Right ventricle myocardium inferior (tissue), 1 donor: Measurements from ENCODE around the gene CR1. TPM values are rescaled to one million over a fixed set of nuclear protein-coding genes. Genes with fewer than 3 reads are reported as not detected.
"Not testable (repeated sequence)": the region's sequence is repeated elsewhere in the genome, so short reads cannot be mapped to it uniquely, and the experiment has no call there.

ENCODE experiments used
- ATAC-seq: fragments of 200-7000 bp; cut with Tn5 transposase; one replicate; pipeline ENCODE4 v1.9.1; 2020; ENCODE audit warnings: mild to moderate bottlenecking, moderate library complexity
- DNase-seq: peaks from one replicate; pipeline ENCODE4 v3.0.0; 2021; ENCODE audit errors: missing footprints
- intact Hi-C: fragments of 100-400 bp; cut with DNase I; formaldehyde crosslinking; loops from one replicate; pipeline ENCODE4 v1.11.0; 2022
- long read RNA-seq: library from polyadenylated mRNA; unstranded; transcript quantifications from one replicate; pipeline ENCODE4 v2.0.0, GENCODE V29; 2021
- total RNA-seq: library from RNA; stranded (reverse); fragmentation: NEBNext Ultra II Directional; extraction: Animal tissue kit (Norgen Biotek cat#: 25700); gene quantifications from one replicate; pipeline ENCODE4 v1.2.1, GENCODE V29; 2021
- donor health status: DM: no; HTN: yes; CAD: no; lungs with severe emphysema.

Gene CR1
- 2.9 TPM for total RNA-seq
- long read RNA-seq = 0 reads

DNA sequence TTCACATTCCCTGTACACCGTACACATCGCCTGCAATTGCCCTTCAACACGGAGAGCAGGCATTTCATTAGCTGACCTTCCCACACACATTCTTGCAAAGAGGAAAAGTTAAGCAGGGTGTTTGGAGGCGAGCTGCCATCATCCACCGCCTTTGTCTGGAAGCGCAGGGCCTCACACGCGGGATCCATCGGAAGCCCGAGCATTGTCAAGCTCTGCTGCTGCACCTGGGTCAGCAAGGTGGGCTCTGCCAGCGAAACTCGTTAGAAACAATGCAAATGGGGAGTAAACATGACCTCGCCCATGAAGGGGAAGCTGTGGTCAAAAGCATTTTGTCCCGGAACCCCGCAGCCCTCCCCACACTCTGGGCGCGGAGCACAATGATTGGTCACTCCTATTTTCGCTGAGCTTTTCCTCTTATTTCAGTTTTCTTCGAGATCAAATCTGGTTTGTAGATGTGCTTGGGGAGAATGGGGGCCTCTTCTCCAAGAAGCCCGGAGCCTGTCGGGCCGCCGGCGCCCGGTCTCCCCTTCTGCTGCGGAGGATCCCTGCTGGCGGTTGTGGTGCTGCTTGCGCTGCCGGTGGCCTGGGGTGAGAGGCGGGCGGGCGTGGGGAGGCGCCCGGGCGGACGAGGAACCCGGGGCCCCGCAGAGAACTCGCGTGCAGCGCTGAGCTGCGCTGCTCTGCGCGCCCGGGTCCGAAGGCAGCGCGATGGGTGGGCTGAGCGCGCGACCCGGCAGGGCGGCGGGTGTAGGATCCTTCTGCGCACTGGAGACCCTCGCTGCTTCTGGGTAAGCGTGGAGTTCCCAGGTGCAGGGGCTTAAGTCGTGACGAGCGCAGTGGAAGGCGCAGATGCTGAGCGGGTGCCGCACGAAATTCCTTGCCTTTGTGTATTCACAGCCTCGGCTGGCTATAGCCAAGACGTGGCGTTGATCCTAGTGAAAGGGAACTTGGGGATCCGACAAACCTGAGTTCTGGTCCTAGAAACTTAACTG lies at the start of gene CR1:
Gene CR1 (plus strand): TSS at position 357 of the 992 bp plus-strand sequence. CDS start 111 bp downstream, at position 468.
- DNase-seq (peak; percentile 85), ATAC-seq (peak; percentile 67)
- intact Hi-C loops = no loop called here

DNA sequence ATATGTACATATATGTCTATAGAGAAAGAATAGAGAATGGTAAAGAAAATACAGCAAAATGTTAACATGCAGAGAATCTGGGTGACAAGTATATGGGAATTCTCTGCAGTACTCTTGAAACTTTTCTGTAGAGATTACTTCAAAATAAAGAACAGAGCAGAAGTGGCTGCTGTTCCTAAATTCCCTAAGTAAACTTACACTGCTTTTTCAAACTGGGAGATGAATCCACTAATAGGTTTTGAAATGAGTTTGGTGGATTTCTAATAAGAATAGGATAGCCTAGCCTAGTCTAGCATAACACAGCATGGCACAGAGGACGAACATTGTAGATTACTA lies 42.3 kb upstream of the CR1 start:
- no peak for ATAC-seq
- DNase-seq = no peak
- intact Hi-C loops = no loop called here

DNA sequence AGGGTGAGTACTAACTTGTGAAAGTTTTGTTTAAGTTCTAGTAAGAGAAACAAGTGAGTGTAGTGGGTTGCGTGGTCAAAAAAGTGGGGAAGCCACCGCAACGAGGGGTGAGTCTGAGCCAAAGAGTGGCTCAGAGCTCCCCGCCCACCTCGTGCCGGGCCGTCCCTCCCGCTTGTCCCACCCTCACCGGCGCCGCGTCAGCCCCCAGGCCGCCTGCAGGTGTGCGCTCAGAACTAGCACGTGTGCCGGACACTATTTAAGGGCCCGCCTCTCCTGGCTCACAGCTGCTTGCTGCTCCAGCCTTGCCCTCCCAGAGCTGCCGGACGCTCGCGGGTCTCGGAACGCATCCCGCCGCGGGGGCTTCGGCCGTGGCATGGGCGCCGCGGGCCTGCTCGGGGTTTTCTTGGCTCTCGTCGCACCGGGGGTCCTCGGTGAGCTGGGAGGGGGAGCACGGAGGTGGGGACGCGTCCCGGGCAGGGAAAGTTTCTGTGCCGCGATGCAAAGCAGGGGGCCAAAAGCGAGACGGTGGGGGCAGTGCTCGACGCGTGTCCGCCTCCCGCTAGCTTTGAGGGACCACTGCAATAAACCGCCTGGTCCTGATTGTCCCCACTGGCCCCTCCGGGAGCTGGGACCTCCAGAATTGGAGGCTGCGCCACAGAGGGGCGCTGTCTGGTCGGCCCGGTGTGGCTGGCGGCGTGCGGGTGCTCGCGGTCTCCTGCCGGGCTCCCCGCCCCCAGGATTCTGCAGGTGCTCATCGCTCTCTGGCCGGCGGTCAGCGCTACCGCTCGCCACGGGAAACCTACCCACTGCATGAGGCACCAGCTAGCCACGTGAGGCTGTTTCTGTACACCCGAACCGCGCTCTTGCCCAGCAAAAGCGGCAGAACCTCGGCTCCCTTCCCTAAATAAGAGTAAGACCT lies 41.7 kb upstream of the CR1 start, which contains the start of gene CR2:
Gene CR2 (plus strand): TSS at position 283 of the 919 bp plus-strand sequence. CDS start 91 bp downstream, at position 374.
- peak; percentile 42 for ATAC-seq
- DNase-seq = peak; percentile 72
- intact Hi-C loops = no loop called here

DNA sequence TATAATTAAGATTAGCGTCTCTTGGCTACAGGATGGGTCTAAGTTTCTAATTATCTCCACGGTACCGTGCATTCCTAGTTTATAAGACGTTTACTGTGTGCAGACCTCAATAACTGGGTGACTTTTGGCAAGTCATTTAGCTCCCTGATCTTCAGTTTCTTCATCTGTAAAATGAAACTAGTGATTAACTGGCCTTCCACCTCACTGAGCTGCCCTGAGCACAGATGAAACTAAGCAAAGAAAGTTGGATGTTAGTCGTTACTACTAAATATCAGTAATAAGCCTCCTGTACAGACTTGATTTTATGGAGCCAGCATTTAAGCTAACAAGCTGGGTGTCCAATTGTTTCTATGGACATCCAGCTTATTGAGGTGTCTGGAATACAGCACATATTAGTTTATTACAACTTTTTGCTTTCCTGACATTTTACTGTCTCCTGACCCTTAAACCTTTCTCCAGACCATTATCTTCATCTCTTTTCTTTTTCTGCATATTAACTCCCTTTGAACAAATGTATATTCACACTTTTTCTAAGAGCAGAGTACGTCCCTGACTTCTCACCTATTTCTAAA lies 40.7 kb upstream of the CR1 start:
- intact Hi-C loops = no loop called here
- DNase-seq = no peak
- ATAC-seq = no peak

DNA sequence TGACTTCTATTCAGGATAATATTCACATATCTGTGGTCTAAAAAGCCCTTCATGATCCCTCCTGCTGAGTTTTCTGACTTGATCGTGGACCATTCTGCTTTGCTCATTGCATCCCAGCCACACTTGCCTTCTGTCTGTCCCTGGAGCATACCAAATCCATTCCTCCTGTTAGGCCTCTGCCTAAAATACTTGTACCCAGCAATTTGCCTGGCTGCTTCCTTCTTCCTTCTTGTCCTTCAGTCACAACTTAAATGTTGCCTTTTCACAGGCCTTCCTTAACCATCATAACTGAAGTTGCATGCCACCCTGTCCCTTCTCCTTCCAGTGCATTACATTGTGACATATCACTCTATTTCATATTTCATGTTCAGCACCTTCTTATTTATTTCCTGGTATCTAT lies 37.5 kb upstream of the CR1 start:
- intact Hi-C loops = no loop called here
- ATAC-seq = no peak
- DNase-seq = no peak

DNA sequence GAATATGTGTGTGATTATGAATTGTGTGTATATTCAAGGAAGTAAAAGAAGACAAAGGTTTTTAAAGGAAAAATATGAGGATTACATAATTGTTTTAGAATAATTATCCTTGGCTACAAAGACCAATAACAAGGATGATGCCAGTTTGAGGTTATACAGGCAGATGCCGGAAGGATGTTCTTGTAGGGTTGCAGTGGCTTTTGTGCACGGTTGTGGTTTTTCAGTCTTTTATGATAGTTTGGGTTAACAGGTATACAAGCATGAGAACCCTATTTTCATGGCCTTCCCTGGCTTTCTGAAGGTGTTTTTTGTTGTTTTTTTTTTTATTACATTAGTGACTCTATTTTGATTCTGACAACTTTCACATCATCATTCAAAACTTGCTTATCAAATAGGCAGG lies 36.9 kb upstream of the CR1 start:
- DNase-seq (no peak), ATAC-seq (no peak)
- intact Hi-C loops = no loop called here

DNA sequence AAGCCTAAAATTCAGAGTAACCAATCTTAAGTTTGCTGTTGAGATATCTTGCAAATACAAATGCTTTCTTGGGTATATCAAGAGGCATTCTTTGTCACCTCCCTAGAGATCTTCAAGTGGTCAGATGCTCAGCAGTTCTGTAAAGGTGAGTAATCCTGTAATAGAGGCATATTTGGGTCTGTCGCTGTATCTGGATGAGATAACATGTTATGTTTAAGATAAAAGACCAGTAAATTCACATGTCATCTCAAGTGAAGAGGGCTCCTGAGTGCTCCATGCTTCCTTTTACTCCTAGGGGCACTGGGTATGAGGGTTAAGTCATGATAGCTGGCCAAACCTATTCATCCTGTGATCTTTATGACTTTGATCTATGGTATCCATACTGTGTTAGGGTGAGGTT lies 34.3 kb upstream of the CR1 start:
- DNase-seq = no peak
- intact Hi-C loops = no loop called here

DNA sequence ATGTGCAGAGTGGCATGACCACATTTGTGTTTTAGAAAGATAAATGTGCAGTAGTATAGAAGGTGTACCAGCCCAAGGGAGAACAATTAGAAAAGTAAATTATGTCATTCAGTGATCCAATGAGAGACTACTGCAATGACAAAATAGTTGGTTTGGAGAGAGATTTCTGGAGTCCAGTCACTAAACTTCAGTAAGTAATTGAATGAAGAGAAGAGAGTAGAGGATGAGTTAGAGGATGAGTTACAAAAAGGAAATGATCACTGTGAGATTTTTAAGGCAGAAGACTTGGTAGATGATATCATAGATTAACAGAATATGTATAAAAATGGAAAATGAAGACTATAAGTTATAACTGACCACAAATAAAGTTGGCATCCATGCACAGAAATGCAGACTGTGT lies 33.4 kb upstream of the CR1 start:
- no peak for DNase-seq
- ATAC-seq = no peak
- intact Hi-C loops = no loop called here

More for the DNA sequence above, 34.3 kb upstream of the CR1 start:
- ATAC-seq = no peak

DNA sequence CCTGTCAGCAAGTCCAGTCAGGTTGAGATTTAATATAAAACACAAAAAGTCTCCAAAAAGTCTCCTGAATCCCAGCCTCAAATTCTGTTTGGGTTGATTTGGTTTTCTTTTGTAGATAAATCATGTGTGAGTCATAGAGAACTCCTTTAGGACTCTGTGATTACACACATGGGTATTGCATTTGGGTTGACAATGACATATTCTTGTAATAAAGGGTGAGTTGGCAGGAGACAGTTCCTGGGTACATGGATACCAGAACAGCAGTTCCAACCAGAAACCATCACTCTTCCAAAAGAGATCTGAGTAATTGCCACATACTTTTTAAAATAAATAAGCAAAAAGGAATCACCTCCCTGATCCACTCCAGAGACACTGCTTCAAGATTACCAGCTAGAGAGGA lies 32.9 kb upstream of the CR1 start:
- ATAC-seq = no peak
- DNase-seq = no peak
- intact Hi-C loops = no loop called here

DNA sequence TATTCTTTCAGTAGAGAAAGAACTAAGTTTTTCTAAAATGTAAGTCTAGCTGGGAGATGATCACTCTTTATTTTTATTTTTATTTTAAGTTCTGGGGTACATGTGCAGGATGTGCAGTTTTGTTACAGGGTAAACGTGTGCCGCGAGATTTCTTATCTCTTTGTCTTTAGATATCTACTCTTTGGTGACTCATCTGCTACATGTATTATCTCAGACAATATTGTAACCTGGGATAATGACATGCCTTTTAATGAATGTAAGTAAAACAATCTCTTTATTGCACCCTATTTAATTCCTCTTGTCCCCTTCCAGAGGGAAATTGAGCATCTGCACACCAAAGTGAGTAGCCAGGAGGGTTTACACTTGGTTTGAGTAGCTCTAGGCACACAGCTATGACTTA lies 32.4 kb upstream of the CR1 start:
- intact Hi-C loops = no loop called here

DNA sequence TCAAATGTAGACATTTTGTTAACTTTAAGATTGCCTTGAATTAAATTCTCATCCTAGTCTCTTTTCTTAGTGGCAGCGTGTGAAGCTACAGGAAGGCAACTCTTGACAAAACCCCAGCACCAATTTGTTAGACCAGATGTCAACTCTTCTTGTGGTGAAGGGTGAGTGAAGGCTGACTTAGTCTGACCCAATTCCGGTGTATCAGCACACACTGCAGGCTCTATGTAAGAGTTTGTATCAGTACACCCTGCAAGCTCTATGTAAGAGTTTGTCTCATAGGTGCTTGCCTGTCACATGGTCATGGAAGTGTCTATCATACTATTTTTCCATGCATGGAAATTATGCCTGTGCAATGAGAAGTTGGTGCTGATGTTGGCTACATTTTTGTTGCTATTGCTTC lies 25.0 kb upstream of the CR1 start:
- no peak for ATAC-seq
- no peak for DNase-seq
- intact Hi-C loops = no loop called here

More for the DNA sequence above, 32.4 kb upstream of the CR1 start:
- no peak for ATAC-seq
- no peak for DNase-seq

DNA sequence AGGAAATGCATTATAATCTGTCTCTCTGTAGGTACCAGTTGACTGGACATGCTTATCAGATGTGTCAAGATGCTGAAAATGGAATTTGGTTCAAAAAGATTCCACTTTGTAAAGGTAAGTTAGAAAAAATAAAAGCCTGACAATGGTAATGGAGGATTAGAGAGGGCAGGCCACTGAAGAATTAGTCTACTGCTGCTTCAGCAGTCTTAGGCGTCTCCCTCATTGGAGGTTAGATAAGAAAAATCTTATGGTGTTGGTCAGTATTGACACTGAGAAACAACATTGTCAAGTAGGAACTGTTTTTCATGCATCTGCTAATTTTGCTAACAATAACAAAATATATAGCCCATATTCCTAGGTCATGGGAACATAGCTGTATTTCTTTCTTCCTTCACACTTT lies 21.7 kb upstream of the CR1 start:
- no peak for ATAC-seq
- intact Hi-C loops = no loop called here
- DNase-seq = no peak

DNA sequence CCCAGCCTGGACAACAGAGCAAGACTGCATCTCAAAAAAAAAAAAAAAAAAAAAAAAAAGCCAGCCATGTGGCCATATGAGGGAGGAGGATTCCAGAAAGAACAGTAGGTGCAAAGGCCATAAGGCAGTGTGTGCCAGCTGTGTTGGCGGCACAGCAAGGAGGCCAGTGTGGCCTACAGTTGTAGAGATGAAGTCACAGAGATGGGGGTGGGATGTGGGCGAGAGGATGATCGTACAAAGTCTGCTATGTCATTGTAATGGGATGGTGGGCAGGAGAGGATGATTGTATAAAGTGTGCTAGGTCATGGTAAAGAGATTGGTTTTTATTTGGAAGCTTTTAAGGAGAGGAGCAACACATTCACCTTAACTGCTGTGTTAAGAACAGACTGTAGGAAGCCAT lies 9.8 kb upstream of the CR1 start:
- ATAC-seq (no peak), DNase-seq (no peak)
- intact Hi-C loops = no loop called here

DNA sequence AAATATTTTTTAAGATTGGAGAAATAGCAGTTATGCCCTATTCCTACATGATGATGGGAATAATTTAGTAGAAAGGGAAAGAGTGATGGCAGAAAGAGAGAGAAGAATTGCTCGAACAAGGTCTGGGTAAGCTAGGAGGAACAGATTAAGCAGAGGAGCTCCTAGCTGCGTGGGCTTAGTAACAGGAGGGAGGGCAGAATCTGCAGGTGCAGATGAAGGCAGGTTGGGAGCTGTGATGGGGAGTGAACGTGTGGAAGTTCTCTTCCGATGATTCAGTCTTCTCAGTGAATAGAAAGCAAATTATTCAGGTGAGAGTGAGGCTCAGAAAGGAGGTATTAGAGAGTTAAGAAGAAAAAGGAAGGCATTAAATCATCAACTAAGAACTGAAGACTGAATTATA lies 8.3 kb upstream of the CR1 start:
- no peak for DNase-seq
- no peak for ATAC-seq
- intact Hi-C loops = no loop called here

DNA sequence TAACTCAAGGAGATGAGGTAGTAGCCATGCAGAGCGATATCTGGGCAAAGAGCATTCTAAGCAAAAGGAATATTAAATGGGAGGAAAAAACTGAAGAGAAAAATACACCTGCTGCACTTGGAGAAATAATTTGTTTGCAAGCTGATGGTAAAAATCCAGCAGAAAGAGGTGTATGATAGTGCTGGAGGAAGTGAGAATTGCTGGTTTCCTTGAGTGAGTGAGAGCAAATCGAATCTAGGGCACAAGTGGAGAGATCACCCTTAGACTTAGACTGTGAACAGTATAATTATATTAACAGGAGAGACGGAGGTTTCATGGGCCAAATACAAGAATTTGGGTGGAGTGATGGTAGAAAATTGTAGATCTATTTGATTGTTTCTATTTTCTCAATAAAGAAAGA lies 2.7 kb upstream of the CR1 start:
- ATAC-seq = no peak
- DNase-seq = no peak
- intact Hi-C loops = no loop called here

DNA sequence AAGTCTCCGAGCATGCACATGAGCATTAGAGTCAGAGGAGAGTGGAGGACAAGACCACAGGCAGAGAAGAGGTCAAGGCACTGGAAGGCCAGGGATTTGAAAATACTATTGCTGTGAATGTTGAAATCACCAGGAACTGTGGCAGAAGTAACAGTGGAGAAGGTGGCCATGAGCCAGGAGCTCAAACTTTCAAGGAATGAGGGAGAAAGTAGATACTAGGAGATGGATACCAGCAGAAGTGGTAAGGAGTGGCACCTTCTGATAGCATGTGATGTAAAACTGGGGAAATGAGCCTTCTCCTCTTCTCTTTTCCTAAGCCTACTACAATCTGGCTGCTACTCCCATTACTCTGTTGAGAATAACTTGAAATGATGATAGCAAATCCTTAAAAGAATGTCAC lies 1.8 kb upstream of the CR1 start:
- ATAC-seq (no peak), DNase-seq (no peak)
- intact Hi-C loops = no loop called here

DNA sequence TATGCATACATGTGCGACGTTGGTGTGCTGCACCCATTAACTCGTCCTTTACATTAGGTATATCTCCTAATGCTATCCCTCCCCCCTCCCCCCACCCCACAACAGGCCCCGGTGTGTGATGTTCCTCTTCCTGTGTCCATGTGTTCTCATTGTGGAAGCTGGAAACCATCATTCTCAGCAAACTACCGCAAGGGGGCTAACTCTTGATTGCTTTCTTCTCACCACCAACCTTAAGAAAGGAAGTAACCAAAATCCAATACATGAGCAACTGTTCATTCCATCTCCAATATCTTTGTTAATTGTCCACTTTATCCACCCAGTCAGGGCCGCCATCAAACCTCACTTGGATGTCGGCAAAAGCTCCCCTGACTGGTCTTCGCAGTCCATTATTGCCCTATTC lies 676 bp upstream of the CR1 start:
- intact Hi-C loops, DNase-seq, ATAC-seq: not testable (repeated sequence)

DNA sequence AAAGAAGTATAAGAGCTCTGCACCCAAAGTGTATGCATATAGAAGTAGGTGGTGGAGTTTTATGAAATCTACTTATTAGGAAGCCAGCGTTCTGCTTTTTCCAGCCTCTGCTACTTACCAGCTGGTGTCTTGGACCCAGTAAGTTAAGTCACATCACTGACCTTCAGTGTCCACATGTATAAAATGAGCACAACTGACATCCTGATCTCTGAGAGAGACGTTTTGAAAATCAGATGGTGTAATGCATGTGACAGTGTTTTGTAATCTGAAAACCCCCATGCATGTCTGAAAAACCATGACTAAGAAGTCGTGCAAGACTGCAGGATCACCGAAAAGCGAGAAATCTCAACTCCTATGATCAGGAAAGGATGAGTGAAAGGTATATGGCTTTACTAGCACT lies 2.0 kb downstream of the CR1 start:
- no peak for DNase-seq
- intact Hi-C loops = no loop called here

DNA sequence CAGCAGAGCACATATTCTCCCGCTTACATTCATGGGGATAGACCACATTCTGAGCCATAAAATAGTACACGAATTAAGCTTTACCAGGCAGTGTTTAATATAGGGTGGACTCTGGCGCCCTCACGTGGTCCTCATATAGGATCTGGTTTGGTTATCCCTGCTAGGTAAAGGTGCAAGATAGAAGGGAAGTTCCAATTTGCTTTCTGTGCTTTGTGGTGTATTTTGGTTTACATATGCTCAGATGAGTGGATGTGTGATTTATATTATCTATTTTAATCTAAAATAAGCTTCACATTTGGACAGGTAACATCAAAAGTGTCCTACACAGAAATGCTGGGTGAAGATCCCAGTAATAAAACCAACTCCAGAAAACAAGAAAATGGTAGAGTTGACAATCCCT lies 3.6 kb downstream of the CR1 start:
- ATAC-seq = peak; percentile 44
- intact Hi-C loops = no loop called here
- DNase-seq = peak; percentile 76

More for the DNA sequence above, 2.0 kb downstream of the CR1 start:
- no peak for ATAC-seq
